ENCODE results near the gene MMP20.

MMP20 gene

DNA sequence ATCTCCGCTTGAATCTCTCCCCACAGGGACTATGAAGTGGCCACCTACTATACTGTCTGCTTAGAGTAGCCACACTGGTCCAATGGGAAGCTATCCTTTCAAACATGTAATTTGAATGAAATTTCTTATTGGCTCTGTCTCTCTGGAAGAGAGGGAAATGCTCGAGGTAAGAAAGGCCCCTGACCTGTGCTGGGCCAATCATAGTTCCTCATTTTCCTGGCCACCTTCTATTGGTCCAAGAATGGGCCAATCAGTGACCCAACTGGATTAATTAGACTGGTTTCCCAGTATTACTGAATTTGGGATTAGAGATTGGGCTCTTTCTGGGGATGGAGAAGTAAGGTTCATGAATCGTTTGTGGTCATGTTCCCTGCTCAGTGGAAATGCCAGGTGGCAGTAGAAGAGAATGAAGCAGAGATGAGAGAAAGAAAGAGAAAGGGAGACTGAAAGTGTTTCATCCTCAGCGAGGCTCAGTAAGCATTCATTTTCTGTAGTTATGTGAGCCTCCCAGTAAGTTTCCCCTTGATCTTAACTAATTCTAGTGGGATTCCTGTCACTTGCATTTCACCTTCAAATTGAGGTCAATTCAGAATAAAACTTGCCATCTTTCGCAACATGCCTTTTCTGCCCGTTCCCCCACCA is 8.4 kb upstream of the MMP20 start:
- TF ChIP-seq GATA2 (IDR thresholded peaks at IDR 0.05; ENCODE audit: low read depth, low read length) (no peak), GATA3 (IDR thresholded peaks at IDR 0.05; ENCODE audit: low read depth, low read length) (no peak)

- TF ChIP-seq GATA2 (IDR thresholded peaks at IDR 0.05; ENCODE audit: low read depth, low read length) (no peak), GATA3 (IDR thresholded peaks at IDR 0.05; ENCODE audit: low read depth, low read length) (no peak)
Measured at GRCh38 chr11:102632026-102632425, 6.9 kb upstream of the MMP20 start.

DNA sequence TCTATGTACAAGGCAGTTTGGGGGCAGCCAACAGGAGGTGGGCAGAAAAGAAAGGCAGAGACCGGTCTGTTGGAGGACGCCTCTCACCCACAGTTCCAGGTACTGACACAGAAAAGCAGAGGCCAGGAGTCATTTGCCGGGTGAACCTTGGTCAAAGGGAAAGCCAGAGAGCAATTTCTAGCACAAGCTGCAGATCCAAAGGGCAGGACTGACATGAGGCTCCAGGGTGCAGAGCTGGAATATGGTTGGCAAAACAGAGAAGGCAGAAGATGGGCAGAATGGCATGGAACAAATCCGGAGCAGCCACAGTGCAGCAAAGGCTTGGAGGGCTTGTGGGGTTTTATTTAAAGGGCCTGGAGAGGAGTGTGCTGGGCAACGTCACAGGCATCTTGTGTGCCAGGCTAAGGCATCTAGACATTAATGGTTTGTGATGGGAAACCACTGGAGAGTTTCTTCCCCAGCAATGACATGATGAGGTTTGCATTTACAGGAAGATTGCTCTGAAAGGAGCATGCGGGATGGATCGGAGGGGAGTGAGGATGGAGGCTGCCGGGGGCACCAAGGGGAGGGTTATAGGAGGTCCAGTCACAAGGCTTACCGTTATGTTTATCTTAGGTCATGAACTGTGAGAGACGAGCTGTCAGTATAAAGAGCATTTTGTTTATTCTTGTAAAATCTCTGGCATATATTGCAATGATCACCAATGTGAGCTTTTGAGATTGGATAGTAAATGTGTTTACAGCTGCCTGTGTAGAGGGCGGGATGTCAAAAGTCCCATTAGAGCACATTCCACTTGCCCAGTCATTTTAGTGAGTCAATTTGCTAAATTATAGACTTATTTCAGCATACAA is 5.7 kb upstream of the MMP20 start:
- no peak for TF ChIP-seq GATA3 (IDR thresholded peaks at IDR 0.05; ENCODE audit: low read depth, low read length)
- no peak for TF ChIP-seq GATA2 (IDR thresholded peaks at IDR 0.05; ENCODE audit: low read depth, low read length)

GRCh38 chr11:102626676-102627075 is 1.5 kb upstream of the MMP20 start:
- TF ChIP-seq GATA3 (IDR thresholded peaks at IDR 0.05; ENCODE audit: low read depth, low read length) = no peak
- no peak for TF ChIP-seq GATA2 (IDR thresholded peaks at IDR 0.05; ENCODE audit: low read depth, low read length)

- TF ChIP-seq GATA2 (IDR thresholded peaks at IDR 0.05; ENCODE audit: low read depth, low read length) (no peak), GATA3 (IDR thresholded peaks at IDR 0.05; ENCODE audit: low read depth, low read length) (no peak)
Measured at GRCh38 chr11:102623998-102624397, 1.1 kb downstream of the MMP20 start.

DNA sequence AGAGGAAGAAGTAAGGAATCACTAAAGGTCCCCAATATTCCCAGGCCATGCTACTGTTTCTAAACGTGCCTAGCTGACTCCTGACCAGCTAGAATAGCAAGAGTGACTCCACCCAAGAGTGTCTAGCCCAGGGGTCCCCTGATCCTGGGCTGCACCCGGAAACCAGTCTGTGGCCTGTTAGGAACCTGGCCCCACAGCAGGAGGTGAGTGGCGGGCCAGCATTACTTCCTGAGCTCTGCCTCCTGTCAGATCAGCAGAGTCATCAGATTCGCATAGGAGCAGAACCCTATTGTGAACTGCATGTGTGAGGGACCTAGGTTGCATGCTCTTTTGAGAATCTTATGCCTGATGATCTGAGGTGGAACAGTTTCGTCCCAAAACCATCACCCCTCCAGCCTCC is 2.0 kb downstream of the MMP20 start:
- TF ChIP-seq GATA3 (IDR thresholded peaks at IDR 0.05; ENCODE audit: low read depth, low read length) (no peak), GATA2 (IDR thresholded peaks at IDR 0.05; ENCODE audit: low read depth, low read length) (no peak)

GRCh38 chr11:102622258-102622657 is 2.9 kb downstream of the MMP20 start:
- TF ChIP-seq GATA2 (IDR thresholded peaks at IDR 0.05; ENCODE audit: low read depth, low read length) (no peak), GATA3 (IDR thresholded peaks at IDR 0.05; ENCODE audit: low read depth, low read length) (no peak)

- TF ChIP-seq GATA2 (IDR thresholded peaks at IDR 0.05; ENCODE audit: low read depth, low read length) (no peak), GATA3 (IDR thresholded peaks at IDR 0.05; ENCODE audit: low read depth, low read length) (no peak)
Measured at GRCh38 chr11:102620818-102621561, 4.1 kb downstream of the MMP20 start.

DNA sequence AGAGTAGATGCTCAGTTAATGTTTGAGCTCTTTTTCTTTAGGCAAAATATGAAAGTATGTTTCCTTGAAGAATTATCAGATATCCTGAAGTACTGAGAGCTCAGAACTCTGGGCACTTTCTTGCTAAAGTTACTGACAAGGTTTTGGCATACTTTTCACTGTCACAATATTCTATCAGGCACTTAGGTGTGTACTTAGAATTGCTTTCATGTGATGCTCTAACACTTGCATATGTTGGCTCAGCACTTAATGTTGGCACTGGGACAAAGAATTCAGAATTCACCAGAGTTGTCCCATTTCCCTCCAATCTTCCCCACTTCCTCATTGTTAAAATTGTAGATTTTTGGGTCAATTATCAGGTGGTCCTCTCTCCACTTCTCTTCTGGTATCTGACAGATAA is 5.0 kb downstream of the MMP20 start:
- no peak for TF ChIP-seq GATA3 (IDR thresholded peaks at IDR 0.05; ENCODE audit: low read depth, low read length)
- TF ChIP-seq GATA2 (IDR thresholded peaks at IDR 0.05; ENCODE audit: low read depth, low read length) = no peak

- TF ChIP-seq GATA3 (IDR thresholded peaks at IDR 0.05; ENCODE audit: low read depth, low read length) = no peak
Measured at GRCh38 chr11:102617466-102618008, 7.6 kb downstream of the MMP20 start.

DNA sequence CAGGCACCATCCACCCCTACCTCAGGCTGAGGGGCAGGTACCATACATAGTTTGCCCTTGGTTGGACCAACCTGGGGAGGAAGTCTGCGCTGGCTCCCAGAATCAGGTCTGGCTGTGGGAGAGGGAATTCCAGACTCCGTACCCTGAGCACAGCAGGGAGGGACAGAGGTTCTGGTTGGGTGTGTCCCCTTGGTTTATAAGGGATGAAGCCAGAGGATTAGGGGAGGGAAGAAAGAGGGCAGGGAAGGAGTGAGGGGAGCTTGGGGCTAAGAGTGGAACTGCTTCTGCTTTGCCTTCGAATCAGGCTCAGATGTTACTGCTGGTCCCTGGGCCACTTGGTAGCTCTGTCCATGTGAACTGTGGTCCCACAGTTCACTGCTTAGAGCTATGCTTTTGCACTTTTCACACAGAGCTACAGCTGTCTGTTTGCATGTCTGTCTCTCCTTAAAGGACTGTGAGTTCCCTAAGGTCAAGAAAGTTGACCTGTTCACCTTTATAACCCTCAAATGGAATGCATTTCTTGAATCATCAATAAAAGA is 9.2 kb downstream of the MMP20 start:
- TF ChIP-seq GATA2 (IDR thresholded peaks at IDR 0.05; ENCODE audit: low read depth, low read length) = no peak
- TF ChIP-seq GATA3 (IDR thresholded peaks at IDR 0.05; ENCODE audit: low read depth, low read length) = no peak

DNA sequence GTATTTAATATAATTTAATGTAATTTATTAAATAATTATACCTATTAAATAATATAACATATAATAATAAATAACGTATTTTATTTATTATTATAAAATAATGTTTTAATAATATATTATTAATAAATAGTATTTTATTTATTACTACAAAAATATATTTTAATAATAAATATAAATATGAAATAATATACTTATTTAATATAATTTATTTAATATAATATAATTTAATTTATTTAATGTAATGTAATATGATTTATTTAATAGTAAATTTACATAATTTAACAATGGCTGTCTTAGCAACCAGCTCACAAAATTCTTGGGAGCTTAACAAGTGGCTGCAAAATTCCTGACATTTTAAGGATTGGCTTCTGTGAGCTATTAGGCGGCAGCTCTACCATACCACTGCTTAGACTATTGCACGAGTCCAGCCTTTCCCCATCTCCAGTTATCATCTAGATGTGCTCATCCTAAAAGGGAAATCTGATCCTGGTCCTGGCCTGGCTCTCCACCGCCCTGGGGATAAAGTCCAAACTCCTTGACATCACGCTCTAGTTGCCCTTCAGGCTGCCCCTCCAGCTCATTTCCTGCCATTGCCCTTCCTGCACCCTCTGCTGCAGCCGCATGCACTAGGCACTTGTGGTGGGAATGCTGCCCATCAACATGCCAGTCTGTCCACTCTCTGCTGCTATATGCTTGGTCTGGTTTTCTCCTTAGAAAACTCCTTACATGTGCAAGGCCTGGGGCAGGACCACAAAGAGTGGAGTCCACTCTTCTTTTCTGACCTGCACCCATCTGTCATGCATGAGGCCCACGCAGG is 9.8 kb downstream of the MMP20 start:
- no peak for TF ChIP-seq GATA3 (IDR thresholded peaks at IDR 0.05; ENCODE audit: low read depth, low read length)
- no peak for TF ChIP-seq GATA2 (IDR thresholded peaks at IDR 0.05; ENCODE audit: low read depth, low read length)

- no peak for TF ChIP-seq GATA2 (IDR thresholded peaks at IDR 0.05; ENCODE audit: low read depth, low read length)
- no peak for TF ChIP-seq GATA3 (IDR thresholded peaks at IDR 0.05; ENCODE audit: low read depth, low read length)
Measured at GRCh38 chr11:102614485-102614884, 10.6 kb downstream of the MMP20 start.

Data from SH-SY5Y (cell line).